GM18909 (cell line): Measurements from ENCODE around the gene CLSTN3.
A peak's percentile ranks its signal among the peaks of the same experiment; 100 is the strongest.

Source experiments
- ATAC-seq: cut with Tn5 transposase; IDR thresholded peaks from one replicate; pipeline ENCODE4 v1.9.1; 2021; ENCODE audit warnings: mild to moderate bottlenecking; ENCODE audit not compliant: unreplicated experiment, poor library complexity

Gene CLSTN3

DNA sequence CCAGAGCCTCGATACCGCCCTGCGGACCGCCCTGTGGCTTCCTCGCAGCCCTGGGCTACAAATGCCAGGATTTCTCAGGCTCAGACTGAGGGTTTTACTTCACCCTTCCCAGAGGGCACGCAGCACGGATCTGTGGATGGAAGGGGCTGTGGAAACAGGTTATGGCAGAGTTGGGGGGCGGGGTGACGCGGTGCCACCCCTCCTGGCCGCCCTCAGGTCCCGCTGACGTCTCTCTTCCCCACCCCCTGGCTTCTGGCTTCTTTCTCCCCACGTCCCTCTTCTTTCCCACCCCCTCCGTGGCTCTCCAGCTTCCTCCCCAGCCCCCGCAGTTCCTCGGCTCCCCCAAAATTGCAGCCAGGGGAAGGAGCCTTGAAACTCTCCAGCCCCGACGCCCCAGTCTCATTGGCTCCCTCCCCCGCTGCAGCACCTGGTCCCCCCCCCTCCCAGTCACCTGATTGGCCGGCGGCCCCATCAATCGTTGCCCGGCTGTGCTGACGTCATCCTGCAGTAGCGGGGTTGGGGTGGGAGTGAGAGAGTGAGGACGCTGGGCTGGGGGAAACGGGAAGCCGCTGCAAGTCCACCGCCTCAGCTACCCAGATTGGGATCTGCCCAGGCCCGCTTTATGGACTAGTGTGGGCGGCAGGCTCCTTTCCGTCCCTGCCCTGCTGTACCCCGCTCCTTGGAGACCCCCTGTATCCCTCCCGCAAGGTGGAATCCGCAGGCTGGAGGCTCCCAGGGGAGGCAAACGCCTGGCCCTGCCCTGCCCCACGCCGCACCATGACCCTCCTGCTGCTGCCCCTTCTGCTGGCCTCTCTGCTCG, at the start of gene CLSTN3:
TSS of gene CLSTN3 (plus strand) at position 500 of the 820 bp plus-strand sequence. CDS start at position 778, 278 bp downstream.
- ATAC-seq, result peak; percentile 68

DNA sequence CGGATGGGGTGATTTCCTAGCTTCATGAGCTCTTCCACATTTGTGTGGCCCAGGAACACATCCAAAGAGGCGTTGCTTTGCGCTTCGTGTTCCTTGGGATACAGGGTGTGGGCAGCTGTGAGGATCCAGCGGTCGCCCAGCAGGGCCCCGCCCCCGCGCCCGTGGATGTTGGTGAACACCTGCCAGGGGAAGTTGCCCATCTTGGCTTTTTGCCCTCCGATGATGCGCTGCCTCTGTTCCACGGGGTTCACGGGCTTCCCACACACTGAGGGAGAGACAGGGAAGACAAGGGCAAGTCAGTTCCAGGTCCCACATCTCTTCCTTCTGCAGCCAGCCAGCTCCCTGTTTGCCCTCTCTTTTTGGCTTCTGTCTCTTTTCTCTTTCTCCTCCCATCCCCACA, 49.1 kb upstream of the CLSTN3 start:
- no peak for ATAC-seq

DNA sequence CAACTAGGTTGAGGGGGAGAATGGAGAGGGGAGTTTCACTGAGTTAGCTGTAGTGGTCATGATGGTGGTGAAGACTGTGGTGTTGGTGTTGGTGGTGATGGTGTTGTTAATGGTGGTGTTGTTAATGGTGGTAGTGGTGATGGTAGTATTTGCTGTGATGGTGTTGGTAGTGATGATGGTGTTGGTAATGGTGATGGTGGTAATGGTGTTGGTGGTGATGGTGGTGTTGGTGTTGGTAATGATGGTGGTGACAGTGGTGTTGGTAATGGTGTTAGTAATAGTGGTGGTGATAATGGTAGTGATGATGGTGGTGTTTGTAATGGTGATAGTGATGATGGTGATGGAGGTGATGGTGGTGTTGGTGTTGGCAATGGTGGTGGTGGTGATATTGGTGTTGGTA, 47.0 kb upstream of the CLSTN3 start:
- no peak for ATAC-seq

DNA sequence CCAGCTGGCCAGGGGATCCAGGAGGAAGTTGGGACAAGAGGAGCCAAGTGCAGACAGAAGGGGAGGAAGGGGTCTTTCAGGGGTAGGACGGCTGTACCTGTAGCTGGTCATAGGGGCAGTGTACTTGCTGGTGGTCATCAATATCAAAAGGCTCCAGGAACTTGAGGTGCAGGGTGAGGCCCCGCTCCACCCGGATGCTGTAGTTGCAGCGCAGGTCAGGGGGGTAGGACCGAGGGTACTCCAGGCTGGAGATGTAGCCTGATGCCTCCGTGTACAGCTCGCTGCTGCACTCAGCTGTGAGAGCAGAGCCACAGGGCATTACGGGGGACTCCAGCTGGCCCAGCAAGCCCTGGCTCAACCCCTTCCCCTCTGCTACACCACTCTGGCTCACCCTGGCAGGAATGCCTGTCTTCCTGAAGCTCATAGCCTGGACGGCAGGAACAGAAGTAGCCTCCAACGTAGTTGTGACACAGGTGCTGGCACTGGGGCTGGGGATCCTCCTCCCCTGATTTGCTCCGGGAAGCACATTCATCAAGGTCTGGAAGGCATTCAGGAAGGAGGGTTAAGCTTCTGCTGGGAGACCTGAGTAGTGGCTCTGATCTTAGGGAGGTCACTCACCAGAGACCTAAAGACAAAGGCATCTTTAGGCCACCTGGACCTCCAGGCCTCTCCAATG, 40.8 kb upstream of the CLSTN3 start:
- no peak for ATAC-seq

DNA sequence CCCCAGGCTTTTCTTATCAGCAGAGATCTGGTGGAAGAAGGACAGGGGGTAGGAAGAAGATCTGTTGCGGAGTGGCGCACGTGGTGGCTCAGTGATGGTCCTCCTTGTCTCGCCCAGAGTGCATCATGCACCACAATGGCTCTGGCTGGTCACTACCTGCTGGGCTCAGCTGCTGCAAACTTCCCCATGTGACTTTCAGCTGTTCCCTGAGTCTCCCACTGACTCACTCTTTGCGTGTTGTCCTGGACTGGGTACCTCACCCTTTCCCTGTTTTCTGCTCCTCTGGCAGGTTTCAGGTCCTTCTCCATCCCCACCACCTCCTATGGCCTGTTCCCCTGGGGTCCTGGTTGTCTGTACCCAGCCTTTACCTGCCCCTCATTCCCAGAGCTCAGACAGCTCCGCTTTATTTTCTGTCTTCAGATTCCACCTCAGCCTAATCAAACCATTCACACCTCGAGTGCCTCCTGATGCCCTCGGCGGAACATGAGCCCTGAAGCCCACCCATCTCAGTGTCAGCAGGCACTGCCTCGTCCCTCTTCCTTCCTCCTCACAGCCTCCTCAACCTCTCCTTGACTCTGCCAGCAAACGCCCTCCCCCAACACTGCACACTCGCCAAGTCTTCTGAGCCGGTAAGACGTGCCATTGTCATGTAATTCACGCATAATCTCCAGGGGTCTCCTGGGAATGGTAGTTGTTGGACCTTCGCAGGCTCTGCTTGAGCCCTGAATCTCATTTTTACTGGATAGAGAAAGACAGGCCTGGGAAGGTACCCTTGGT, 39.8 kb upstream of the CLSTN3 start:
- no peak for ATAC-seq

DNA sequence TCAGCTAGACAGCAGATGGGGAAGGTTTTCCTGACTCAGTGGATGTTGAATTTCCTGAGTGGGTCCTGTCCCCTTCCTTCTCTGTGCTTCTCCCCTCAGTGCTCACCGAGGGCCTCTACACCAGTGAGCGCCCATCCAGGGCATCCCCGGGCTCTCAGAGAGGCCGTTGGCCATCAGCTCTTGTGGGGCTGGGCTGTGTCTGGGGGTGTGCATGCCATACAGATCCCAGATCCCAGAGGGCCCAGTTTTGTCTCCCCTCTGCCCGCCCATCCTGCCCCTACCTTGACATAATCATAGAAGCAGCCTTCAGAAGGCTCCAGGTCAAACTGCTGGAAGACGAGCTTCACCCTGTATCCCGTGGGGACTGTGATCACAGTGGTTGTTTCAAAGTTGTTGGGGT, 39.0 kb upstream of the CLSTN3 start:
- ATAC-seq, result no peak

DNA sequence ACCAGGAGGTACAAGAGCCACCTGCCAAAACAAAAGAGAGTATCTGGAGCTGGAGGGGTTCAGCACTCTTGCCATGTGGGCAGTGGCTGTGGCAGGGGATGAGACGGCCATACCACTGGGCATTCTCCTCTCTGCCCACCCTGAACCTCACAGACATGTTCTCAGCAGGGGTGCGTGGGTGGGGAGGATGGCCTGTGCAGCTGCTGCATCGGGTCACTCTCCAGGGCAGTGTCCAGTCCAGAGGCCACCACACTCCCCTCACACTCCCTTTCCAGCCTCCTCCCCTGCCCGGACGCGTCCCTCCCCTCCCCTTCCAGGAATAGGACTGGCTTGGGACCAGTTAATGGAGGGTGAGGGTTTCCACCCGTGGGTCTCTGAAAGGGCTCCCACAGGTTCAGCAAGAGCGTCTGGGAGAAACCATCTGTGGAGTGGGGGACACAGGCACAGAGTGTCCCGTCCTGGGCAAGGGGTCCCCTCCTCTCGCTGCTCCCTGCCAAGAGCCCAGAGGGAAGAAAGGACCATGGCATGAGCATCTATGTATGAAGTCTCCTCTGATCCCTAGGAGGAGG, 38.4 kb upstream of the CLSTN3 start:
- no peak for ATAC-seq

DNA sequence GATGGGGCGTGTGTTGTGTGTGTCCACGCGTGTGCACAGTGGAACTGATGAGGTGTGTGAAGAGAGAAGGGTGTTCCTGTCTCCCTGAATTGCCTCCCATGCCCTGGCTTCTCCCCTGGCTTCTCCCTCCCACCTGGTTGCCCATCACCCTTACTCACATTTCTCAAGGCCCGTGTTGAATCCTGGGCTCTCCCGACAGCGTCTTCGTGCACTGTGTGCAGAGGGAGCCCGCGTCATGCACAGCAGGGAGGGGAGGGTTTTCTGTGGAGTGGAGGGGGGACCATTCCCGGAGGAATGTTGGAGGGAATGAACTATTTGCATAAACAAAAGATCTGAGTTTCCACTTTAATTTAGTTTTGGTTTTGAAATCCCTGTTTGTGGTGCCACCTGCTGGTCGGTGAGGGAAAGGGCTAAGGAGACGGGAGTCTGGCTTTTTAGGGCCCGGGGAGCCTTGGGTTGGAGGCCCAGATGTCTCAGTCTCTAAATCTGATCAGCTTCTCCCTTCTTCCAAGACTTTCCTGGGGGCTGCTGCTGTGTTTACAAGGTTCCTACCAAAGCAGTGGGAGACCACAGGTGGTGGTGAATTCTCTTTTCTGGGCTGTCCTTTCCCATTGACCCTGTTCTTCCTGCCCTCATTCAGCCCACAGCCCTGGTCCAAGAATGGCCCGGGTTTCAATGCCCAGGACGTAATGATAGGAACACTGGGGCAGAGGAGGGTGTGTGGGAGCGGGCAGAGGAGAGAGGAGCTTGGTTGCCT, 37.8 kb upstream of the CLSTN3 start, which contains the start of gene C1R:
TSS of gene C1R (minus strand) at position 217 of the 757 bp plus-strand sequence. CDS start at position 160, 57 bp downstream.
- ATAC-seq, result no peak

DNA sequence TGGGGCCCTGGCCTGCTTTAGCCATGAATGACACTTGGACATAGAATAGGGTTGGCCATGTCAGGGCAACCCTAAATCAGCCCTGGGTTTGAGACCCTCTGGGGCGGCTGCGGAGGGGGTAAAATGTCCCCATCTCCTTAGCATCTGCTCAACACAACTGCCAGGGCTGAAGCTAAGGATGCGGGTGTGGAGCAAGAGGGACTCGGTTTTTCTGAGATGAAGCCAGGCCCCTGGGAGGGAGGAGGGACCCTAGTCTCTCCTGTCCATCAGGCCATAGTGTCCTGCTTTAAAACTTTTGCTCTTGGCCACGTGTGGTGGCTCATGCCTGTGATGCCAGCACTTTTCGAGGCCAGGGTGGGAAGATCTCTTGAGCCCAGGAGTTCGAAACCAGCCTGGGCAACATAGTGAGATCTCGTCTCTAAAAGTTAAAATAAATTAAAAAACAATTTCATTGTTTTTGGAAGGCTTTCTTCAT, 37.1 kb upstream of the CLSTN3 start:
- ATAC-seq, result no peak

DNA sequence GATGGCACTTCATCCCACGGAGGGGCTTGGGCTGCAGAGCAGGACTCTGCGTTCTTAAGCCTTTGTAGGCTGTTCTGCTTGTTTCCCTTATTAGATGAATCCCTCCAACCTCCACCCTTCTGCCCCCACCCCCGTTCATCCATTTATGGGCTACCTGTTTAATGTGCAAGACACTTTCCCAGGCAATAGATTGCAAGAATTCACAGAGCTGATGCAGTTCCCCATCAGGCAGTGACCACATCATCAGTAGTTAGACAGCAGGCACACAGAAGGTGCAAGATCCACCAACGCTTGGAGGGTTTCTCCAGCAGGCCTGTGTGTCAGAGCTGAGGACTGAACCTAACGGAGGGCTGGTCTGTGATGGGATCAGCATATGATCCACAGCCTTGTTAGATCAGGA, 36.7 kb upstream of the CLSTN3 start:
- ATAC-seq, result no peak

DNA sequence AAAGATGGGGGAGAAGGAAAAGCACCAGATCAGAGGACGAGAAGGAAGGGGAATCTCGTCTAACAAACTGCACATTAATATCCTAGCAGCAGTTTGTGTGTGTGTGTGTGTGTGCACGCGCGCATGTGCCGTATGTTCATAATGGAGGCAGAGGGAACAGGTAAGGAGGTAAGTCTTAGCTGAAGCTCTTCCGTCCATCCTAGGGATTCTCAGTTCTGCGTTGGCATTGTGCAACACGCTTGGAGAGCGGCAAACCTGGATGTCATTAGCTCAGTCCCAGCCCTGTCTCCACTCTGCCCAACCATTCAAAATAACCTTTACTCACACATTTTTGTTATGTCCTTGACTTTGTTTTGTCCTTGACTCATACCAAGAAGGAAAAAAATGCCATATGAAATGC, 36.3 kb upstream of the CLSTN3 start:
- no peak for ATAC-seq

DNA sequence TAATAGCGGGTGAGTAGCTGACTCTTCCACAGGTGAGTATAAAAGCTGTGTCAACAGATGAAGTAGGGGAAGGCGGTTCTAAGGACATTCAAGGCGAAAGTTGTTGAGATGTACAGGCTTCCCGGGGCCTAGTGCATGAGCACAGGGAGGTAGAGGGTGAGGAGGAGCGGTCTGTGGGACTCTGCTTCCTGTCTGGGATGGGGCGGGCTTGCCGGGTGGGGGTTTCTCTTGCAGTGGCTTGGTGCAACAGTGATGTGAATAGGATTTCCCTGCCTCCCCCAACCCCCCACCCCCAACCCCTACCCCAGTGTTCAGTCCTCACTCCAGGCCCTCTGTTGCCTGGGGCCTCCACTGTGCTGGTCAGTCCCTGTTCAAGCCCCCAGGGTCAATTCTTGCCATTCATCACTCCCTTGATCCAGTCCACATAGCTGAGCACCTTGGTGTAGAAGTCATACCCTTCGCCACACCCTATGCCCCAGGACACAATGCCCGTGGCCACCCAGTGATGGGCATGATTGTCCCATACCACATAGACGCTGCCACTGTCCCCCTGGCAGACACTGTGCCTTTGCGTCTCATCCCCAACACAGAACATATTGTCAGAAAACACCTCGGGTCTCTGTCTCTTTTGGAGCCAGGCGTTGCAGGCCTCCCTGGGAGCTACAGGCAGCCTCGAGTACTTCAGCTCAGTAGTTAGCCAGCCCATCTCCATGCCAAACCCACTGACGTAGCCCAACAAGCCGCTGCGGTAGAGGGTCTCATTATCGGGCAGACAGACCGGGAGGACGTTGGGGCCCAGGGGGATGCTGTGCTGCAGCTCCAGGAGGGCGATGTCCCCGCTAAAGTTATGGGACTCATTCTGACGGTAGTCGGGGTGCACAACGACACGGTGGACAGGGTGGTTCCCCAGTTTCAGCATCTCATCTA, 33.9 kb upstream of the CLSTN3 start:
- no peak for ATAC-seq

DNA sequence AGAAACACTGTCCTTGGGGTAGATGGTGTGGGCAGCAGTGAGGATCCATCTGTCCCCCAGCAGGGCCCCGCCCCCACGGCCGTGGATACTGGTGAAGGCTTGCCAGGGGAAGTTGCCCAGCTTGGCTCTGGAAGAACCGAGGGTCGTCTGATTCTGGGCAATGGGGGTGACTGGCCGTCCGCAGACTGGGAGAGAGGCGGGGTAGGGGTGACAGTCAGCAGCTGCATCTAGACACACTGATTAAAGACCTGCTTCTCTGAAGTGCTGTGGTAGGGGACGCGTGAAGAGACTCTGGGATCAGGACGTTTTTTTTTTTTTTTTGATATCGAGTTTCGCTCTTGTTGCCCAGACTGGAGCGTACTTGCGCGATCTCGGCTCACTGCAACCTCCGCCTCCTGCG, 33.2 kb upstream of the CLSTN3 start:
- ATAC-seq, result no peak

DNA sequence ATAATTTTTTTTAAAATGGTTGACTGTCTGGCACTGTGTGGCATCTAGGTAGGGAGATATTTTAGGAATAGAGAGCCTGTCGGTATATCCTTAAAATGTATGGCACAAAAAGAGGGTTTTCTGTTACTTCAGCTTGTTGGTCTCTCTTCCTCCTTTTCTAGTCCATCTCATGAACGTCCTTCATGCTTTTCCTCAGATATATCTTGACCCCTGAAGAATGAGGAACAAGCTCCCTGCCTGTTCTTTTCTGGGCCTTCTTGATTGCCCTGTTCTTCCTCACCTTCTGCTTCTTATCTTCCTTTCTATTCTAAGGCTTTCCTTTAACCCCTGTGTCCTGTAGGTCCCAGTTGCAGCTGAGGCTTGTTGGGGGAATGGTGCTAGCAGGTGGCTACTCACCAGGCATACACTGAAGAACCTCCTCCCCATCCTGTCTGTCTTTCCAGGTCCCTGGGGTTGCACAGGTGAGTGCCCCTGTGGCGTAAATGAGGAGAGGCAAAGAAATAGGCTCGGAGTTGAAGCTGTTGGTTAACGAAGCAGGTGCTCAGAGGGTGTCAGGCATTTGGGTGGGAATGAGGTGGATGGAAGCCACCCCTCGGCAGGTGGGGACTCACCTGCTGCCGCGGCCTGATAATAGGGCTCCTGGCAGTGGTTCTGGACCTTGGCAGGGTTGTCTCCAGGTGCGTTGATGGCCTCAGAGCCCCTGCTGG, 30.7 kb upstream of the CLSTN3 start:
- ATAC-seq, result no peak

DNA sequence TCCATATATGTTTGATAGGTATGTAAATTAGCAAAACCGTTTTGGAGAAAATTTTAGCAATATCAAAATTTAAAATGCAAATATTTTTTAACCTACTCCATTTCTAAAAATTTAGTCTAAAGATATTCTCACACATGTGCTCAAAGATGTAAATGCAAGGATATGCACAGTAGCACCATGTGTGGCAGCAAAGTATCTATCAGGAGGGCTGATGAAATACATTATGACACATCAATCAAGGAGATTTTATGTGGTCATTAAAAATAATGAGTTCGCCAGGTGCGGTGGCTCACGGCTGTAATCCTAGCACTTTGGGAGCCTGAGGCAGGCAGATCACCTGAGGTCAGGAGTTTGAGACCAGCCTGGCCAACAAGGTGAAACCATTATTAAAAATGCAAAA, 29.9 kb upstream of the CLSTN3 start:
- no peak for ATAC-seq

DNA sequence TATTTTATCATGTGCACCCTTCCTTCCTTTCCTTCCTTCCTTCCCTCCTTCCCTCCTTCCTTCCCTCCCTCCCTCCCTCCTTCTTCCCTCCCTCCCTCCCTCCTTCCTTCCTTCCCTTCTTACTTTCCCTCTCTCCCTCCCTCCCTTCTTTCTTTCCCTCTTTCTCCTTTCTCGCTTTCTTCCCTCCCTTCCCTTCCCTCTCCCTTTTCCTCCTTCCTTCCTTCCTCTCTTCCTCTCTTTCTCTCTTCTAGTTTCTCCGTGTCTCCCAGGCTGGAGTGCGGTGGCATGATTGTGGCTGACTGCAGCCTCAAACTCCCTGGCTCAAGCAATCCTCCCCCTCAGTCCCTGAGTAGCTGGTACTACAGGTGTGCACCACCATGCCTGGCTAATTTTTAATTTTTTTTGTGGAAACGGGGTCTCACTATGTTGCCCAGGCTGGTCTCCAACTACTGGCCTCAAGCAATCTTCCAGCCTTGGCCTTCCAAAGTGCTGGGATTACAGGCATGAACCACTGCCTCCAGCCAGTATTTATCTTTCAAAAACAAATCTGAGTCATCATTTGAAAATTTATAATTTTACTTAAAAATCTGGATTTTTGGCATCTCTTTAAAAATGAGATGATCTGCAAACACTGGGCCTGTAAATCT, 29.0 kb upstream of the CLSTN3 start:
- no peak for ATAC-seq

DNA sequence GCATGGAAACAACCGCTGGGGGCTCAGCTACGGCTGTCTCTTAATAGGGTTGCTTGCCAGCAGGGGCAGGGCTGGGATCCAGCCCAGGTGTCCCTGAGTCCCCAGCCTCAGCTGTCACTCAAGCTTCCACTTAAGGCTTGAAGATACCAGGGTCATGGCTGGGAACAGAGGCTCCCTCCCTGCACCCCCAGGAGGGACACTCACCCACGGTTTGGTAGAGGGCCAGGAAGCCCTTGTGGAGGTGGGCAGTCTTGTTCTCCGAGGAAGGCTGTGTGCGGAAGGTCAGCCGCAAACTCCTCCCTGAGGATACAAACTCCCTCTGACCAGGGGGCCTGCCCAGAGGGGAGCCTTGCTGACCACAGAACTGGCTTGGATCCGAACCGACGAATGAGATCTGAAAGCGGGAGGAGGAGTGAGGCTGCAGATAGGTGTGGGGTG, 28.5 kb upstream of the CLSTN3 start:
- ATAC-seq, result no peak

DNA sequence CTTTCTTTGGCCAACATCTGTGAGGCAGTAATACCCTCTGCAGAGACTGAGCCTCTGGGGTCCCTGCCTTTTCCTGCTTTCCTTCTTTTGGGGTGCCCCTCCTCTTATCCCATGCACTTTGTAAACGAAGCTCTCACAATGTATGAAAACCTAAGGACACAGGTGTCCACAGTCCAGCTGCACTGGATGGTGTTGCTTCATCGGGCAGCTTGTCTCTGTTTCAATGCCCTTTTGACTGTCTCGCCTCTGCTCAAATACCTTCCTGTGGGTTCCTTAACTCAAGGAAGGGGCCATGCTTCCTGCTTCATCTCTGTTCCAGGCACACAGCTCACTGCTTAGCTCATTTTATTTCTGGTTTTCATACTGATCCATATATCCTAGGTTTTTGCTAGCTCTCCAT, 27.6 kb upstream of the CLSTN3 start:
- no peak for ATAC-seq
